ACC112 (cell line): ENCODE data around the gene ANP32E.

Source experiments
- H2AFZ ChIP-seq: fragments of 200-600 bp; sonication (generic); one replicate; pipeline ENCODE4 v1.6.0; 2017; ENCODE audit warnings: antibody characterized with exemption, low read length; ENCODE audit not compliant: unreplicated experiment
- H3K27ac ChIP-seq: fragments of 200-600 bp; sonication (generic); 2 replicates; pipeline ENCODE4 v1.5.1; 2014; ENCODE audit warnings: low read depth, mild to moderate bottlenecking, antibody characterized with exemption, low read length, moderate library complexity
- H3K27me3 ChIP-seq: fragments of 200-600 bp; sonication (generic); 2 replicates; pipeline ENCODE4 v1.6.1; 2014; ENCODE audit warnings: mild to moderate bottlenecking, antibody characterized with exemption, low read length, moderate library complexity, mixed read lengths; ENCODE audit not compliant: insufficient read depth
- H3K36me3 ChIP-seq: fragments of 200-600 bp; sonication (generic); 2 replicates; pipeline ENCODE4 v1.6.1; 2016; ENCODE audit warnings: mild to moderate bottlenecking, antibody characterized with exemption, low read length, moderate library complexity, mixed read lengths; ENCODE audit not compliant: insufficient read depth
- H3K4me1 ChIP-seq: fragments of 200-600 bp; sonication (generic); one replicate; pipeline ENCODE4 v1.6.1; 2016; ENCODE audit warnings: low read length, mixed read lengths; ENCODE audit not compliant: insufficient read depth, unreplicated experiment, control insufficient read depth
- H3K4me3 ChIP-seq: fragments of 200-600 bp; sonication (generic); 2 replicates; pipeline ENCODE4 v1.5.1; 2014; ENCODE audit warnings: mild to moderate bottlenecking, low read depth, low read length
- H3K79me2 ChIP-seq: fragments of 200-600 bp; sonication (generic); one replicate; pipeline ENCODE4 v1.6.0; 2016; ENCODE audit warnings: low read length; ENCODE audit not compliant: control insufficient read depth, unreplicated experiment, insufficient read depth

The ANP32E gene

DNA sequence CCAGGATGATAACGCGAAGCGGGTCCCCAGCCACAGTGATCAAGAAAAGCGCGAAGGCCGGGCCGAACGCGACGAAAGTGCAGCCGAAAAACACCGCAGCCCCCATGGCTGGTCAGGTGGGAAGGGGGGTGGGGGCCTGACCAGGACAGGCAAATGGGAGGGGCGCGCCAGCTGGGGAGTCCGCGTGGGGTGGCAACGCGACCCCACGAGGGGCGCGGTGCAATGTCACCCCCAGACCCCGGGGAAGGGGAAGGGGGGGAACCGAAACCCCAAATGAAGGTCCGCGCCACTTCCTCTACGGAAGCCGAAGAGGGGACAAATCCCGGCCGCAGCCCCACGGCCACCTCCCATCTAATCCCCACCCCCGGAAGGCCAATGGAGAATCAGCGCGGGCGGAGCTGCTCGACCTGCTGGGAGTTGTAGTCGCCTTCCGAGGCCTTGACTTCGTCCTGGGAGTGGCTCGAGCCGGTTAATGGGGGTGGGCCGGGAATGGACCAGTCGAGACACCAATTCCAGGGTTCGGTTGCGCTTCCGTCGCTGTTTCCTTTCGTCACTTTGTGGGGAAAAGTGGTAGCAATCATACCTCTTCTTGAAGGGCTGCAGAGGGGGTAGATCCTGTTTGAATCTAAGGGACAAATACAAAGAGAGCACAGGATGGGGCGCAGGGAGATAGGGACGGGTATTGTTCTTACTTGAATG is 32.9 kb upstream of the ANP32E start, which contains the start of gene APH1A:
Gene APH1A, minus strand, starts transcription at position 312 of the 699 bp plus-strand sequence. Its CDS starts 206 bp downstream, at position 106.
- Histone ChIP-seq H3K79me2 (peaks cover 25% of the 10 kb centered on the region), H3K36me3 (peaks cover 6% of the 10 kb centered on the region; the same call in 1 of the 2 replicates), H2AFZ (peak within 1 kb of the TSS; percentile 72), H3K4me3 (peak within 1 kb of the TSS; percentile 96), H3K27me3 (no peaks in the 10 kb centered on the region), H3K27ac (peak within 1 kb of the TSS; percentile 64), H3K4me1 (peaks cover 28% of the 10 kb centered on the region)

DNA sequence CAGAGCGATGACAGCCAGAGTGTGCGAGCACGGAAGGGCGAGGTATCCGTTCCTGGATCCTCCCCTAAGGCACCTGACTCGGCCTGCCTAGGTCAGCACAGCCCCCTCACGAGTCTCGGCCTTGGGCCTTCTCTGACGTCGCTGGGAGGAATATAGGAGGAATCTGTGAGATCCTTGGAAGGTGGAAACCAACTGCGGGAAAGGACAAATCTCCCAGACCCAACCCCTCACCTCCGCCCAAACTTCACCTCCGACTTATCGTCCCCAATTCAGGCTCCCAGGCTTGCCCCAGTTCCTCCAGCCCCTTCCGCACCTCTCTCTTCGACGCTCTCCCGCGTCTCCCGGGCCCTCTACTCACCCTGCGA is 32.4 kb upstream of the ANP32E start:
- peaks cover 23% of the 10 kb centered on the region for H3K4me1 ChIP-seq
- no peaks in the 10 kb centered on the region for H3K27me3 ChIP-seq
- peaks cover 6% of the 10 kb centered on the region; the same call in 1 of the 2 replicates for H3K36me3 ChIP-seq
- H2AFZ ChIP-seq = peak overlapping the region; percentile 72
- peaks cover 23% of the 10 kb centered on the region for H3K79me2 ChIP-seq
- H3K4me3 ChIP-seq = peak overlapping the region; percentile 96
- peak overlapping the region; percentile 64 for H3K27ac ChIP-seq

DNA sequence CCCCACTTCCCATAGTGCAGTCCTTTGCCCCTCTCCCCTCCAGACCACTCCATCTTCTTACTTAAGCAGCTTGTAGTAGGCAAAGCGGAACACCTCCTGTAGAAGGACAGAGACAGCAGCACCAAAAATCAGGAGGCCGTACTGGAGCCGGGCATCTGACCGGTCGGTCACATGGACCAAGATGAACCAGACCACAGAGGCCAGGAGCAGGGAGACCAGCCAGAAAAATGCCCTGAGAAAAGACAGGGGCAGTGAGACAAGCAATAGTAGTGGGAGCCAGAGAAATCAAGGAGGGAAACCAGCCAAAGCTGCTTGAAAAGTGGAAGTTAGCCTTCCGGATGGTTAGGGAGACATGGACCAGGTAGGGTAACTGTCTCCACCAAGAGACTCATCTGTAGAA is 32.0 kb upstream of the ANP32E start:
- peaks cover 19% of the 10 kb centered on the region for H3K4me1 ChIP-seq
- H3K36me3 ChIP-seq = peaks cover 6% of the 10 kb centered on the region; the same call in 1 of the 2 replicates
- peak overlapping the region; percentile 96 for H3K4me3 ChIP-seq
- H3K27me3 ChIP-seq = no peaks in the 10 kb centered on the region
- H3K27ac ChIP-seq = peak overlapping the region; percentile 64; the same call in 1 of the 2 replicates
- H2AFZ ChIP-seq = no peak overlapping the region
- peaks cover 23% of the 10 kb centered on the region for H3K79me2 ChIP-seq

DNA sequence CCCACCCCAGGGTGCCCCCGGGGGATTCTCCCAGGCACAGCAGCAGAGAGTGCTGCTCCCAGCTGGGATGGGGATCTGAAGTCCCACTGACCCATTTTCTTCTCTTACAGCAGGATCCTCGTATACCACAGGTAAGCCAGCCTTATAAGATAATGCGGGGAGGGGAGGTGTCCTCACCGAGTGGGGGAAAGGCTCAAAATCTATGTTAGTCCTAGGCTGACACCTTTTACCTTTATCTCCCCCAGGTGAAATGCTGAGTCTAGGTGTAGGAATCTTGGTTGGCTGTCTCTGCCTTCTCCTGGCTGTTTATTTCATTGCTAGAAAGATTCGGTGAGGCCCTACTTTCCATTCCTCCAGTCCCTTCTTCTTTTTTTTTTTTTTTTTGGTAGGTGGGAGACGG is 27.6 kb upstream of the ANP32E start:
- Histone ChIP-seq H3K27ac (no peak overlapping the region), H2AFZ (no peak overlapping the region), H3K36me3 (peaks cover 6% of the 10 kb centered on the region; the same call in 1 of the 2 replicates)

DNA sequence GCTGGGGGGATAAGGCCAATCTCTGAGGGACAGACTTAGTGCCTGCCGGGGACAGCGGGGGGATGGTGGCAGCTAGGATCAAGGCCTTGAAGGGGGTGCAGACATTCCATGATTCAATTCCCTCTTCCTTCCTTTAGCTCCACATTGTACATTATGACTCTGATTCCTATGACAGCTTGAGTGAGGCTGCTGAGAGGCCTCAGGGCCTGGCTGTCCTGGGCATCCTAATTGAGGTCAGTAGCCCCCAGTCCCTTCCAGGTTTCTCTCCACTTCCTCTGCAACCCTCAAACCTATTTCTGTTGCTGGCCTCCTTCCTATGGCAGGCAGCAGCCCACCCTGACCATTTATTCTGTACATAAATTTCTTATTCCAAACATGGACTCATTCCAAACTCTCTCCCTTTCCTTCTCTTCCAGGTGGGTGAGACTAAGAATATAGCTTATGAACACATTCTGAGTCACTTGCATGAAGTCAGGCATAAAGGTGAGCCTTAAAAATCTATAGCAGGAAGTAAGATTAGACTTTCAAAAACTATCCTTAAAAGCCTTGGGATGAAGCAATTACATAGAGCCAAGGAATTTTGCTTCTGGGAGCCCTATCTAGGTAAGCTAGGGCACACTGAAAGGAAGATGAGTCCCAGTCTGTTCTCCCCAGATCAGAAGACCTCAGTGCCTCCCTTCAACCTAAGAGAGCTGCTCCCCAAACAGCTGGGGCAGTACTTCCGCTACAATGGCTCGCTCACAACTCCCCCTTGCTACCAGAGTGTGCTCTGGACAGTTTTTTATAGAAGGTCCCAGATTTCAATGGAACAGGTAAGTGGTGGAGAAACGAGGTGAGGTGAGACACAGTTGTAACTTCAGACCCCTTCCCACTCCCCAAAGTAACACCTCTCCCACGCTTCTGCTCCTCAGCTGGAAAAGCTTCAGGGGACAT is 26.7 kb upstream of the ANP32E start:
- no peak overlapping the region for H3K27ac ChIP-seq

More for the DNA sequence above, 27.6 kb upstream of the ANP32E start:
- H3K4me3 ChIP-seq = no peak overlapping the region
- no peaks in the 10 kb centered on the region for H3K27me3 ChIP-seq
- H3K4me1 ChIP-seq = peaks cover 10% of the 10 kb centered on the region
- peaks cover 20% of the 10 kb centered on the region for H3K79me2 ChIP-seq

GRCh38 chr1:150261367-150261766 is 25.5 kb upstream of the ANP32E start:
- Histone ChIP-seq H3K79me2 (no peaks in the 10 kb centered on the region), H3K4me3 (no peak overlapping the region), H3K36me3 (peaks cover 5% of the 10 kb centered on the region; the same call in 1 of the 2 replicates), H2AFZ (no peak overlapping the region), H3K4me1 (peaks cover 4% of the 10 kb centered on the region), H3K27me3 (peaks cover 7% of the 10 kb centered on the region; the same call in 1 of the 2 replicates), H3K27ac (no peak overlapping the region)

More for the DNA sequence above, 26.7 kb upstream of the ANP32E start:
- Histone ChIP-seq H3K79me2 (peaks cover 11% of the 10 kb centered on the region), H3K27me3 (peaks cover 5% of the 10 kb centered on the region; the same call in 1 of the 2 replicates), H3K4me3 (no peak overlapping the region), H2AFZ (no peak overlapping the region), H3K36me3 (peaks cover 6% of the 10 kb centered on the region; the same call in 1 of the 2 replicates), H3K4me1 (peaks cover 9% of the 10 kb centered on the region)

GRCh38 chr1:150259758-150260669 is 24.1 kb upstream of the ANP32E start:
- H3K4me1 ChIP-seq = peaks cover 8% of the 10 kb centered on the region
- H3K27ac ChIP-seq = no peak overlapping the region
- no peak overlapping the region for H2AFZ ChIP-seq
- no peaks in the 10 kb centered on the region for H3K79me2 ChIP-seq
- peaks cover 7% of the 10 kb centered on the region; the same call in 1 of the 2 replicates for H3K27me3 ChIP-seq
- no peak overlapping the region for H3K4me3 ChIP-seq
- H3K36me3 ChIP-seq = no peaks in the 10 kb centered on the region

DNA sequence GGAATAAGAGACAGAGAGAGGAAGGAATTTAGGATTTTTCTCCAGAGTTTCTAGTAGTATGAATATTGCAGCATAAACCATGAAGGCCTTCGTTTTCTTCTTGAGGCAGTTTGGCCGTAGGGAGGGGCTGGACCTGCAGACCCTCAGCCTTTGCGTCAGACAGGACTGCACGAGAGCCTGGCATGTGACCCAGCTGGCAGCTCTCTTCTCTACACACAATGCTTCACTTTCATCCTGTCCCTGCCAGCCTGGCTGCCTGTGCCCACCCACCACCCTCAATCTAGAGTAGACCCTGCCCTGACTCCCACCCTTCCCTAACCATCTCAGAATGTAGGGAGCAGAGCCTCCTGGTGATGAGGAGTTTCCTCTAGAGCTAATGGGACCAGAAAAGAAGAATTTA is 23.3 kb upstream of the ANP32E start:
- no peaks in the 10 kb centered on the region for H3K36me3 ChIP-seq
- H3K27ac ChIP-seq = no peak overlapping the region
- H3K4me1 ChIP-seq = peaks cover 8% of the 10 kb centered on the region
- no peak overlapping the region for H3K4me3 ChIP-seq
- H3K79me2 ChIP-seq = no peaks in the 10 kb centered on the region
- no peak overlapping the region for H2AFZ ChIP-seq
- H3K27me3 ChIP-seq = peaks cover 7% of the 10 kb centered on the region; the same call in 1 of the 2 replicates

- Histone ChIP-seq H3K27me3 (peaks cover 7% of the 10 kb centered on the region; the same call in 1 of the 2 replicates), H2AFZ (no peak within 1 kb of the TSS), H3K79me2 (no peaks in the 10 kb centered on the region), H3K27ac (no peak within 1 kb of the TSS), H3K4me1 (peaks cover 8% of the 10 kb centered on the region), H3K36me3 (no peaks in the 10 kb centered on the region), H3K4me3 (peak within 1 kb of the TSS; percentile 8; the same call in 1 of the 2 replicates)
Observed at GRCh38 chr1:150257624-150258585, 22.0 kb upstream of the ANP32E start, which contains the start of gene CA14. CA14 (plus strand) TSS chr1:150257774; CDS start chr1:150258129, 355 bp downstream.
